ENCODE measurements around the gene ITPRIPL2.

The ITPRIPL2 gene

GRCh38 chr16:19113577-19114358 lies at the start of gene ITPRIPL2:
TSS of gene ITPRIPL2 (plus strand) at chr16:19113964. CDS start at chr16:19114462, 498 bp downstream.
- WGBS (ENCODE audit: insufficient coverage, insufficient read length): no CpG with 5 or more reads among the region's 74 CpGs
- peaks cover 3% of the 10 kb centered on the region; the same call in 1 of the 2 replicates for H3K27me3 ChIP-seq (ENCODE audit: control insufficient read depth, insufficient read depth, low read length)
- DNase-seq (ENCODE audit: low read depth, low spot score): no peak
- H3K9me3 ChIP-seq (ENCODE audit: control insufficient read depth, insufficient read depth, low read length): no peaks in the 10 kb centered on the region
- H3K27ac ChIP-seq (ENCODE audit: low read length): no peak within 1 kb of the TSS
- no peaks in the 10 kb centered on the region for H3K36me3 ChIP-seq (ENCODE audit: control insufficient read depth, insufficient read depth, low read length)
- H3K4me3 ChIP-seq (ENCODE audit: low read length): peak within 1 kb of the TSS; percentile 39; the same call in 1 of the 2 replicates
- H3K4me1 ChIP-seq (ENCODE audit: control insufficient read depth, insufficient read depth, low read length): peaks cover 2% of the 10 kb centered on the region

GRCh38 chr16:19066988-19067348 lies 46.8 kb upstream of the ITPRIPL2 start:
- Histone ChIP-seq H3K9me3 (ENCODE audit: control insufficient read depth, insufficient read depth, low read length) (no peaks in the 10 kb centered on the region), H3K27ac (ENCODE audit: low read length) (no peak overlapping the region), H3K4me3 (ENCODE audit: low read length) (no peak overlapping the region), H3K36me3 (ENCODE audit: control insufficient read depth, insufficient read depth, low read length) (no peaks in the 10 kb centered on the region), H3K4me1 (ENCODE audit: control insufficient read depth, insufficient read depth, low read length) (no peaks in the 10 kb centered on the region), H3K27me3 (ENCODE audit: control insufficient read depth, insufficient read depth, low read length) (no peaks in the 10 kb centered on the region)
- whole genome bisulfite sequencing (ENCODE audit: insufficient coverage, insufficient read length): no CpG with 5 or more reads among the region's 9 CpGs
- no peak for DNase-seq (ENCODE audit: low read depth, low spot score)

- Histone ChIP-seq H3K4me3 (ENCODE audit: low read length) (peak within 1 kb of the TSS; percentile 77; the same call in 1 of the 2 replicates), H3K4me1 (ENCODE audit: control insufficient read depth, insufficient read depth, low read length) (no peaks in the 10 kb centered on the region), H3K27me3 (ENCODE audit: control insufficient read depth, insufficient read depth, low read length) (no peaks in the 10 kb centered on the region), H3K36me3 (ENCODE audit: control insufficient read depth, insufficient read depth, low read length) (no peaks in the 10 kb centered on the region), H3K9me3 (ENCODE audit: control insufficient read depth, insufficient read depth, low read length) (no peaks in the 10 kb centered on the region), H3K27ac (ENCODE audit: low read length) (no peak within 1 kb of the TSS)
- DNase-seq (ENCODE audit: low read depth, low spot score): peak; percentile 96
- no CpG with 5 or more reads among the region's 68 CpGs for WGBS (ENCODE audit: insufficient coverage, insufficient read length)
Measured at GRCh38 chr16:19067349-19068236, 46.2 kb upstream of the ITPRIPL2 start, which contains the start of gene COQ7. TSS of gene COQ7 (plus strand) at chr16:19067614. CDS start at chr16:19067665, 51 bp downstream.

GRCh38 chr16:19068237-19068815 lies 45.4 kb upstream of the ITPRIPL2 start:
- no peak overlapping the region for H3K27ac ChIP-seq (ENCODE audit: low read length)
- H3K36me3 ChIP-seq (ENCODE audit: control insufficient read depth, insufficient read depth, low read length): no peaks in the 10 kb centered on the region
- WGBS (ENCODE audit: insufficient coverage, insufficient read length): no CpG with 5 or more reads among the region's 19 CpGs

GRCh38 chr16:19071811-19072777 lies 41.7 kb upstream of the ITPRIPL2 start:
- no CpG with 5 or more reads among the region's 21 CpGs for WGBS (ENCODE audit: insufficient coverage, insufficient read length)
- Histone ChIP-seq H3K9me3 (ENCODE audit: control insufficient read depth, insufficient read depth, low read length) (no peaks in the 10 kb centered on the region), H3K27ac (ENCODE audit: low read length) (no peak overlapping the region), H3K4me3 (ENCODE audit: low read length) (no peak overlapping the region), H3K27me3 (ENCODE audit: control insufficient read depth, insufficient read depth, low read length) (no peaks in the 10 kb centered on the region), H3K36me3 (ENCODE audit: control insufficient read depth, insufficient read depth, low read length) (no peaks in the 10 kb centered on the region), H3K4me1 (ENCODE audit: control insufficient read depth, insufficient read depth, low read length) (no peaks in the 10 kb centered on the region)
- peak; percentile 52 for DNase-seq (ENCODE audit: low read depth, low spot score)

More at GRCh38 chr16:19068237-19068815, 45.4 kb upstream of the ITPRIPL2 start:
- Histone ChIP-seq H3K4me1 (ENCODE audit: control insufficient read depth, insufficient read depth, low read length) (no peaks in the 10 kb centered on the region), H3K9me3 (ENCODE audit: control insufficient read depth, insufficient read depth, low read length) (no peaks in the 10 kb centered on the region), H3K4me3 (ENCODE audit: low read length) (peak overlapping the region; percentile 77; the same call in 1 of the 2 replicates), H3K27me3 (ENCODE audit: control insufficient read depth, insufficient read depth, low read length) (no peaks in the 10 kb centered on the region)
- DNase-seq (ENCODE audit: low read depth, low spot score): no peak

GRCh38 chr16:19073344-19073743 lies 40.4 kb upstream of the ITPRIPL2 start:
- no peak for DNase-seq (ENCODE audit: low read depth, low spot score)
- H3K4me3 ChIP-seq (ENCODE audit: low read length): no peak overlapping the region
- H3K9me3 ChIP-seq (ENCODE audit: control insufficient read depth, insufficient read depth, low read length): no peaks in the 10 kb centered on the region
- H3K4me1 ChIP-seq (ENCODE audit: control insufficient read depth, insufficient read depth, low read length): no peaks in the 10 kb centered on the region
- H3K27me3 ChIP-seq (ENCODE audit: control insufficient read depth, insufficient read depth, low read length): no peaks in the 10 kb centered on the region
- no peaks in the 10 kb centered on the region for H3K36me3 ChIP-seq (ENCODE audit: control insufficient read depth, insufficient read depth, low read length)
- WGBS (ENCODE audit: insufficient coverage, insufficient read length): no CpG with 5 or more reads among the region's 3 CpGs
- no peak overlapping the region for H3K27ac ChIP-seq (ENCODE audit: low read length)

- Histone ChIP-seq H3K4me3 (ENCODE audit: low read length) (no peak overlapping the region), H3K9me3 (ENCODE audit: control insufficient read depth, insufficient read depth, low read length) (no peaks in the 10 kb centered on the region), H3K27me3 (ENCODE audit: control insufficient read depth, insufficient read depth, low read length) (no peaks in the 10 kb centered on the region), H3K4me1 (ENCODE audit: control insufficient read depth, insufficient read depth, low read length) (no peaks in the 10 kb centered on the region), H3K27ac (ENCODE audit: low read length) (no peak overlapping the region), H3K36me3 (ENCODE audit: control insufficient read depth, insufficient read depth, low read length) (no peaks in the 10 kb centered on the region)
- no CpG with 5 or more reads among the region's 7 CpGs for WGBS (ENCODE audit: insufficient coverage, insufficient read length)
- DNase-seq (ENCODE audit: low read depth, low spot score): no peak
Measured at GRCh38 chr16:19073863-19074262, 39.9 kb upstream of the ITPRIPL2 start.

- Histone ChIP-seq H3K36me3 (ENCODE audit: control insufficient read depth, insufficient read depth, low read length) (no peaks in the 10 kb centered on the region), H3K27me3 (ENCODE audit: control insufficient read depth, insufficient read depth, low read length) (no peaks in the 10 kb centered on the region), H3K27ac (ENCODE audit: low read length) (no peak overlapping the region), H3K9me3 (ENCODE audit: control insufficient read depth, insufficient read depth, low read length) (no peaks in the 10 kb centered on the region), H3K4me3 (ENCODE audit: low read length) (no peak overlapping the region), H3K4me1 (ENCODE audit: control insufficient read depth, insufficient read depth, low read length) (no peaks in the 10 kb centered on the region)
- DNase-seq (ENCODE audit: low read depth, low spot score): no peak
- WGBS (ENCODE audit: insufficient coverage, insufficient read length): no CpG with 5 or more reads among the region's 12 CpGs
Measured at GRCh38 chr16:19075511-19075910, 38.3 kb upstream of the ITPRIPL2 start.

GRCh38 chr16:19077879-19078278 lies 35.9 kb upstream of the ITPRIPL2 start:
- Histone ChIP-seq H3K27me3 (ENCODE audit: control insufficient read depth, insufficient read depth, low read length) (no peaks in the 10 kb centered on the region), H3K27ac (ENCODE audit: low read length) (no peak overlapping the region), H3K4me1 (ENCODE audit: control insufficient read depth, insufficient read depth, low read length) (no peaks in the 10 kb centered on the region), H3K9me3 (ENCODE audit: control insufficient read depth, insufficient read depth, low read length) (no peaks in the 10 kb centered on the region), H3K36me3 (ENCODE audit: control insufficient read depth, insufficient read depth, low read length) (no peaks in the 10 kb centered on the region), H3K4me3 (ENCODE audit: low read length) (no peak overlapping the region)
- 100% methylated on average over 1 of the region's 6 CpGs for WGBS (ENCODE audit: insufficient coverage, insufficient read length)
- DNase-seq (ENCODE audit: low read depth, low spot score): no peak

All from iPS DF 6.9 (cell line).